MCF 10A (cell line): ENCODE measurements around the gene RAB9B. TPM values are rescaled to one million over a fixed set of nuclear protein-coding genes. Genes with fewer than 3 reads are reported as not detected.

Experiments
- BruUV-seq: library from RNA; stranded (reverse); fragments of 400-500 nt; replicated peaks from 2 replicates; lab custom pipeline; 2021; lab: Mats Ljungman, UMichigan
- CTCF ChIA-PET: fragments of 300-600 bp; sonication (Branson Sonifier 250); formaldehyde crosslinking; extraction: SDS; loops from one replicate; lab custom pipeline; 2021; ENCODE audit warnings: antibody characterized with exemption, inconsistent platforms; lab: Yijun Ruan, JAX
- POLR2A ChIA-PET: fragments of 300-600, 350-650 bp; sonication (Branson Sonifier 250); formaldehyde crosslinking; extraction: SDS; loops from one replicate; lab custom pipeline; 2020; ENCODE audit warnings: antibody characterized with exemption, inconsistent platforms; lab: Yijun Ruan, JAX
- DNase-seq: peaks from one replicate; pipeline ENCODE4 v3.0.0-alpha.2; 2018; ENCODE audit not compliant: unreplicated experiment
- H3K27ac Mint-ChIP-seq: one replicate; pipeline ENCODE4 v1.8.0; 2022; ENCODE audit warnings: mild to moderate bottlenecking, low read depth, mixed read lengths; ENCODE audit not compliant: unreplicated experiment
- H3K27me3 Mint-ChIP-seq: one replicate; pipeline ENCODE4 v1.8.0; 2022; ENCODE audit warnings: mixed read lengths; ENCODE audit not compliant: insufficient read depth, unreplicated experiment
- H3K36me3 Mint-ChIP-seq: one replicate; pipeline ENCODE4 v1.8.0; 2022; ENCODE audit warnings: mild to moderate bottlenecking, moderate library complexity, mixed read lengths; ENCODE audit not compliant: insufficient read depth, unreplicated experiment
- H3K4me1 Mint-ChIP-seq: one replicate; pipeline ENCODE4 v1.8.0; 2022; ENCODE audit warnings: mixed read lengths; ENCODE audit not compliant: insufficient read depth, unreplicated experiment
- H3K4me3 Mint-ChIP-seq: one replicate; pipeline ENCODE4 v1.8.0; 2022; ENCODE audit warnings: mild to moderate bottlenecking, moderate library complexity, mixed read lengths; ENCODE audit not compliant: unreplicated experiment
- H3K9me3 Mint-ChIP-seq: one replicate; pipeline ENCODE4 v1.8.0; 2022; ENCODE audit warnings: mixed read lengths; ENCODE audit not compliant: unreplicated experiment
- CTCF ChIP-seq: fragments of 200-600 bp; IDR thresholded peaks from one replicate; pipeline ENCODE4 v1.8.0; 2022; ENCODE audit warnings: antibody characterized with exemption, mild to moderate bottlenecking; ENCODE audit not compliant: unreplicated experiment
- intact Hi-C: fragments of 100-400 bp; cut with micrococcal nuclease; formaldehyde crosslinking; loops from 2 replicates; pipeline ENCODE4 v1.14.1; 2022
- total RNA-seq: library from RNA; stranded (reverse); gene quantifications from 2 replicates; pipeline ENCODE4 v1.2.3, GENCODE V29; 2022

The RAB9B gene
- total RNA-seq, 1 experiment from 2014 or later: 0.07 TPM

- Mint-ChIP-seq H3K4me3 (no peak overlapping the region), H3K27me3 (peaks cover 54% of the 10 kb centered on the region), H3K36me3 (no peaks in the 10 kb centered on the region), H3K27ac (no peak overlapping the region), H3K9me3 (no peaks in the 10 kb centered on the region), H3K4me1 (peaks cover 9% of the 10 kb centered on the region)
- ChIA-PET CTCF (no interaction called here), POLR2A (no interaction called here)
- intact Hi-C loops: no loop called here
- no peak for TF ChIP-seq CTCF
- no peak for DNase-seq
- BruUV-seq: no TSS peak
These were observed 45.5 kb upstream of the RAB9B start for GRCh38 chrX:103877571-103877970.

GRCh38 chrX:103864886-103865534 is 33.0 kb upstream of the RAB9B start:
- H3K27me3 Mint-ChIP-seq: peaks cover 38% of the 10 kb centered on the region
- ChIA-PET POLR2A (interaction anchor here (0.6 kb wide), 1 partner anchor 173 kb away, joined by 3 read pairs; no protein-coding TSS in a partner anchor), CTCF (interaction anchor here (0.7 kb wide), 1 partner anchor 240 kb away, joined by 4 read pairs; no protein-coding TSS in a partner anchor)
- H3K36me3 Mint-ChIP-seq: no peaks in the 10 kb centered on the region
- H3K4me1 Mint-ChIP-seq: no peaks in the 10 kb centered on the region
- no peak for TF ChIP-seq CTCF
- intact Hi-C loops: no loop called here
- H3K27ac Mint-ChIP-seq: no peak overlapping the region
- no TSS peak for BruUV-seq
- H3K9me3 Mint-ChIP-seq: no peaks in the 10 kb centered on the region
- DNase-seq: no peak
- H3K4me3 Mint-ChIP-seq: no peak overlapping the region

- ChIA-PET POLR2A (interaction anchor here (0.6 kb wide), 2 partner anchors 155 to 174 kb away, joined by 3 to 4 read pairs; no protein-coding TSS in a partner anchor), CTCF (interaction anchor here (1.2 kb wide), 1 partner anchor 9 kb away, joined by 3 read pairs; no protein-coding TSS in a partner anchor)
- no peak for TF ChIP-seq CTCF
- Mint-ChIP-seq H3K4me1 (no peaks in the 10 kb centered on the region), H3K9me3 (no peaks in the 10 kb centered on the region), H3K27ac (no peak overlapping the region), H3K27me3 (peaks cover 38% of the 10 kb centered on the region), H3K4me3 (no peak overlapping the region), H3K36me3 (no peaks in the 10 kb centered on the region)
- DNase-seq: no peak
- BruUV-seq: no TSS peak
- intact Hi-C loops: no loop called here
These were observed 32.1 kb upstream of the RAB9B start for GRCh38 chrX:103864149-103864548.

GRCh38 chrX:103861200-103861599 is 29.1 kb upstream of the RAB9B start:
- Mint-ChIP-seq H3K36me3 (peaks cover 6% of the 10 kb centered on the region), H3K4me1 (no peaks in the 10 kb centered on the region), H3K4me3 (no peak overlapping the region), H3K9me3 (no peaks in the 10 kb centered on the region), H3K27ac (no peak overlapping the region), H3K27me3 (peaks cover 54% of the 10 kb centered on the region)
- intact Hi-C loops: no loop called here
- DNase-seq: no peak
- no TSS peak for BruUV-seq
- TF ChIP-seq CTCF: no peak
- ChIA-PET POLR2A (interaction anchor here (0.5 to 1.7 kb wide), 2 partner anchors 14 to 22 kb away, joined by 3 read pairs; no protein-coding TSS in a partner anchor), CTCF (interaction anchor here (0.5 to 3.6 kb wide), 3 partner anchors 16 to 372 kb away, joined by 3 to 17 read pairs (median 8); no protein-coding TSS in a partner anchor)
